C4-2B (cell line): ENCODE results near the gene CAPG.

Experiments
- CTCF ChIP-seq: fragments of 450-650 bp; conservative IDR thresholded peaks from 2 replicates; pipeline ENCODE4 v1.5.1; 2017; ENCODE audit warnings: mild to moderate bottlenecking
- ZFX ChIP-seq: fragments of 450-650 bp; IDR thresholded peaks from 2 replicates; pipeline ENCODE4 v1.6.1; 2017

DNA sequence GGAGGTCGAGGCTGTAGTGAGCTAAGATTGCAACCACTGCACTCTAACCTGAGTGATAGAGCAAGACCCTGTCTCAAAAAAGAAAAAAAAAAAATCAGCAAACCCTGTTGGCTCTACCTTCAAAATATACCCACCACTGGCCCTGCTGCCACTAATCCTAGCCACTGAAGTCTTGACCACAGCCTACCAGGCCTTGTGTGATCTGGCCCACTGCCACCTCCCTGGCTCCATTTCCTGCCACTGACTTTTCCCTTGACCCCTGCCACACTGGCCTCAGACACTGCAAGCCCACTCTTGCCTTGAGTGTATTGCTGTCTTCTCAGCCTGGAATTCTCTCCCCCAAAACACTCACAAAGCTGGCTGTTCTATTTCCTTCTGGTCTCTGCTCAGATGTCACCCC, 42.1 kb upstream of the CAPG start:
- TF ChIP-seq CTCF, result no peak
- no peak for TF ChIP-seq ZFX
